Heart left ventricle (tissue), 13 donors: Measurements from ENCODE around the gene HTRA1.

ENCODE experiments used
- CTCF ChIP-seq, 12 donors: fragments of 200-600 bp; sonication (generic) in 4 of 12; IDR thresholded peaks; one replicate each; pipeline versions ENCODE4 v1.5.0 to v1.8.0; 2018 to 2022; ENCODE audit warnings: antibody characterized with exemption in 12 of 12, mild to moderate bottlenecking in 5 of 12
- POLR2A ChIP-seq, 2 donors: fragments of 450-650 bp; IDR thresholded peaks; one replicate each; pipeline ENCODE4 v1.6.1; 2017; ENCODE audit warnings: antibody characterized with exemption in 2 of 2, mild to moderate bottlenecking in 2 of 2, moderate library complexity in 2 of 2
- donor health status: ischemic (EF 13 %, LVEDD 7.1; RV severe dilation, severe dysfunction).
- donor health status: DM: no; HTN: yes; CAD: no.
- donor health status: DM: no; HTN: no; CAD: no.
- donor health status: ischemic (EF 25% LVEDD 6.9; RV normal size, moderate dysfunction).
- donor health status: ischemic (EF 25% LVEDD 5.7; RV mildly dilated, moderate dysfunction).
- donor health status: ischemic (EF 35%, LVEDD 5.7; RV mildly dilated, moderate dysfunction).
- donor health status: nonischemic (EF 11% LVEDD 7.7; RV severe dilation, severe dysfunction).
- donor health status: DM: yes; HTN: yes; CAD: no.
- donor health status: PGD.
- donor health status: ischemic (EF 29% LVEDD 5.4; RV normal size, mild dysfunction).
- donor health status: nonischemic (EF 23%, LVEDD 6.1; RV moderate dilation, normal function).

- TF ChIP-seq CTCF (IDR thresholded peaks at IDR 0.05) (no peak), POLR2A (IDR thresholded peaks at IDR 0.05) (no peak)
These were observed 37.3 kb upstream of the HTRA1 start for GRCh38 chr10:122424059-122424458.
